GM21737 (cell line): ENCODE measurements around the gene CXXC5.
"Not testable (repeated sequence)": the region's sequence is repeated elsewhere in the genome, so short reads cannot be mapped to it uniquely, and the experiment has no call there.

ENCODE experiments used
- ATAC-seq: cut with Tn5 transposase; IDR thresholded peaks from one replicate; pipeline ENCODE4 v1.9.1; 2021; ENCODE audit warnings: mild to moderate bottlenecking, moderate library complexity; ENCODE audit not compliant: unreplicated experiment

CXXC5 gene

GRCh38 chr5:139708877-139709581 lies 60.9 kb downstream of the CXXC5 start:
- ATAC-seq = no peak

GRCh38 chr5:139709582-139710318 lies 61.6 kb downstream of the CXXC5 start:
- no peak for ATAC-seq

GRCh38 chr5:139710319-139711066 lies 62.3 kb downstream of the CXXC5 start:
- ATAC-seq = no peak

GRCh38 chr5:139711067-139711905 lies 63.1 kb downstream of the CXXC5 start:
- ATAC-seq = peak; percentile 42

- no peak for ATAC-seq
Observed at GRCh38 chr5:139711906-139712224, 63.7 kb downstream of the CXXC5 start.

- no peak for ATAC-seq
Observed at GRCh38 chr5:139712412-139712811, 64.3 kb downstream of the CXXC5 start.

GRCh38 chr5:139713898-139714297 lies 65.7 kb downstream of the CXXC5 start:
- ATAC-seq = not testable (repeated sequence)

GRCh38 chr5:139717221-139717620 lies 69.1 kb downstream of the CXXC5 start:
- ATAC-seq = no peak

- ATAC-seq = not testable (repeated sequence)
Observed at GRCh38 chr5:139718403-139718802, 70.3 kb downstream of the CXXC5 start.

- not testable (repeated sequence) for ATAC-seq
Observed at GRCh38 chr5:139719970-139720369, 71.8 kb downstream of the CXXC5 start.

GRCh38 chr5:139723986-139724587 lies 75.9 kb downstream of the CXXC5 start:
- no peak for ATAC-seq

GRCh38 chr5:139725073-139725830 lies 77.1 kb downstream of the CXXC5 start:
- ATAC-seq = no peak

GRCh38 chr5:139726248-139726647 lies 78.1 kb downstream of the CXXC5 start:
- ATAC-seq = no peak

- ATAC-seq = not testable (repeated sequence)
Observed at GRCh38 chr5:139727615-139728014, 79.5 kb downstream of the CXXC5 start.

GRCh38 chr5:139731281-139731680 lies 83.1 kb downstream of the CXXC5 start:
- ATAC-seq = no peak

- ATAC-seq = no peak
Observed at GRCh38 chr5:139732019-139732418, 83.9 kb downstream of the CXXC5 start.

- ATAC-seq = no peak
Observed at GRCh38 chr5:139733010-139733688, 85.0 kb downstream of the CXXC5 start.
